ENCODE results near the gene SLC6A6.

- TF ChIP-seq CTCF (conservative IDR thresholded peaks at IDR 0.05 in 1 of 2, IDR thresholded peaks at IDR 0.05 in 1 of 2; ENCODE audit: extremely low read depth in 1 of 2, insufficient read depth in 1 of 2, low read depth in 1 of 2, low read length in 2 of 2) = no peak
- no peak for TF ChIP-seq EZH2 (IDR thresholded peaks at IDR 0.05; ENCODE audit: borderline replicate concordance, low read length)
These were observed 48.1 kb downstream of the SLC6A6 start for GRCh38 chr3:14450506-14450905.
